Measurements from ENCODE around the gene IRS2. TPM values are rescaled to one million over a fixed set of nuclear protein-coding genes. Genes with fewer than 3 reads are reported as not detected.

The IRS2 gene
- total RNA-seq, 1 donor from 2014 or later, result 9.7 TPM

GRCh38 chr13:109768176-109768575 is 18.2 kb downstream of the IRS2 start:
- intact Hi-C loops (cut with DNase I), result no loop called here
- ATAC-seq (no peak), DNase-seq (ENCODE audit: missing footprints) (no peak)

- ATAC-seq (no peak), DNase-seq (ENCODE audit: missing footprints) (no peak)
- intact Hi-C loops (cut with DNase I), result no loop called here
These were observed 19.4 kb downstream of the IRS2 start for GRCh38 chr13:109767023-109767422.

GRCh38 chr13:109764470-109765291 is 21.7 kb downstream of the IRS2 start:
- DNase-seq (ENCODE audit: missing footprints) (no peak), ATAC-seq (peak; percentile 65)
- intact Hi-C loops (cut with DNase I), result no loop called here

- DNase-seq (ENCODE audit: missing footprints) (no peak), ATAC-seq (peak; percentile 18)
- intact Hi-C loops (cut with DNase I), result no loop called here
These were observed 22.3 kb downstream of the IRS2 start for GRCh38 chr13:109764045-109764444.

- ATAC-seq (no peak), DNase-seq (ENCODE audit: missing footprints) (no peak)
- intact Hi-C loops (cut with DNase I), result no loop called here
These were observed 23.6 kb downstream of the IRS2 start for GRCh38 chr13:109762791-109763190.

- intact Hi-C loops (cut with DNase I), result no loop called here
These were observed 24.7 kb downstream of the IRS2 start for GRCh38 chr13:109761695-109762094.

GRCh38 chr13:109760951-109761350 is 25.4 kb downstream of the IRS2 start:
- ATAC-seq, result no peak
- DNase-seq (ENCODE audit: missing footprints), result no peak
- intact Hi-C loops (cut with DNase I), result no loop called here

More at GRCh38 chr13:109761695-109762094, 24.7 kb downstream of the IRS2 start:
- DNase-seq (ENCODE audit: missing footprints) (no peak), ATAC-seq (no peak)

- intact Hi-C loops (cut with DNase I), result no loop called here
- no peak for ATAC-seq
- DNase-seq (ENCODE audit: missing footprints), result no peak
These were observed 26.0 kb downstream of the IRS2 start for GRCh38 chr13:109760402-109760801.

GRCh38 chr13:109759609-109760008 is 26.8 kb downstream of the IRS2 start:
- intact Hi-C loops (cut with DNase I), result no loop called here
- DNase-seq (ENCODE audit: missing footprints) (no peak), ATAC-seq (no peak)

- intact Hi-C loops (cut with DNase I), result no loop called here
These were observed 27.4 kb downstream of the IRS2 start for GRCh38 chr13:109758937-109759480.

GRCh38 chr13:109756778-109757177 is 29.6 kb downstream of the IRS2 start:
- DNase-seq (ENCODE audit: missing footprints) (no peak), ATAC-seq (peak; percentile 64)
- intact Hi-C loops (cut with DNase I), result no loop called here

More at GRCh38 chr13:109758937-109759480, 27.4 kb downstream of the IRS2 start:
- DNase-seq (ENCODE audit: missing footprints) (no peak), ATAC-seq (no peak)

GRCh38 chr13:109755997-109756396 is 30.4 kb downstream of the IRS2 start:
- intact Hi-C loops (cut with DNase I), result no loop called here
- no peak for ATAC-seq
- DNase-seq (ENCODE audit: missing footprints), result no peak

GRCh38 chr13:109755551-109755950 is 30.8 kb downstream of the IRS2 start:
- intact Hi-C loops (cut with DNase I), result no loop called here
- ATAC-seq (no peak), DNase-seq (ENCODE audit: missing footprints) (no peak)

GRCh38 chr13:109751477-109751876 is 34.9 kb downstream of the IRS2 start:
- DNase-seq (ENCODE audit: missing footprints), result no peak
- no peak for ATAC-seq
- intact Hi-C loops (cut with DNase I), result no loop called here

- no peak for DNase-seq (ENCODE audit: missing footprints)
- intact Hi-C loops (cut with DNase I), result no loop called here
- ATAC-seq, result no peak
These were observed 36.1 kb downstream of the IRS2 start for GRCh38 chr13:109750221-109750775.

GRCh38 chr13:109749365-109749764 is 37.0 kb downstream of the IRS2 start:
- intact Hi-C loops (cut with DNase I), result no loop called here
- DNase-seq (ENCODE audit: missing footprints) (no peak), ATAC-seq (no peak)

- ATAC-seq, result no peak
- DNase-seq (ENCODE audit: missing footprints), result no peak
- intact Hi-C loops (cut with DNase I), result no loop called here
These were observed 37.7 kb downstream of the IRS2 start for GRCh38 chr13:109748677-109749076.

GRCh38 chr13:109747524-109747923 is 38.9 kb downstream of the IRS2 start:
- ATAC-seq (no peak), DNase-seq (ENCODE audit: missing footprints) (no peak)
- intact Hi-C loops (cut with DNase I), result no loop called here

- intact Hi-C loops (cut with DNase I), result no loop called here
- ATAC-seq (no peak), DNase-seq (ENCODE audit: missing footprints) (no peak)
These were observed 40.0 kb downstream of the IRS2 start for GRCh38 chr13:109746364-109746763.

- intact Hi-C loops (cut with DNase I), result no loop called here
- DNase-seq (ENCODE audit: missing footprints), result no peak
- no peak for ATAC-seq
These were observed 40.7 kb downstream of the IRS2 start for GRCh38 chr13:109745702-109746101.

Data from Right ventricle myocardium inferior (tissue), 1 donor.